ENCODE measurements around the gene FAM117A. TPM values are rescaled to one million over a fixed set of nuclear protein-coding genes. Genes with fewer than 3 reads are reported as not detected.

FAM117A gene
- total RNA-seq, 1 experiment from 2014 or later: 9.7 TPM

- no peaks in the 10 kb centered on the region for H3F3A ChIP-seq (ENCODE audit: low read length, unreplicated experiment)
- H3K4me1 ChIP-seq (ENCODE audit: insufficient read depth, low read length): peaks cover 17% of the 10 kb centered on the region
- no peak for TF ChIP-seq EZH2phosphoT487 (IDR thresholded peaks at IDR 0.05; ENCODE audit: borderline replicate concordance, low read length)
- 0 out of 2 replicates have a peak, but pooled peaks have one; percentile 15 for TF ChIP-seq CTCF (conservative IDR thresholded peaks at IDR 0.05; ENCODE audit: low read depth, low read length)
- no peak for TF ChIP-seq EZH2 (IDR thresholded peaks at IDR 0.05; ENCODE audit: low read length, unreplicated experiment)
- peaks cover 23% of the 10 kb centered on the region for H3K79me2 ChIP-seq (ENCODE audit: low read length)
- intact Hi-C loops (cut with micrococcal nuclease): loop anchor here (5.0 kb wide), 1 partner anchor 290 kb away; the partner anchor contains the start of gene DLX3
- POLR2A ChIA-PET (ENCODE audit: unreplicated experiment): interaction anchor here (1.5 kb wide), 1 partner anchor 81 kb away, joined by 3 read pairs; the partner anchor contains the start of gene KAT7
- H3K36me3 ChIP-seq (ENCODE audit: low read depth, low read length): peaks cover 33% of the 10 kb centered on the region
- no peaks in the 10 kb centered on the region for H3K9me2 ChIP-seq (replicated peaks; ENCODE audit: low read length)
- DNase-seq (no peak), ATAC-seq (peak; percentile 1)
- peak overlapping the region; percentile 94 for H3K9ac ChIP-seq (ENCODE audit: low read length)
- H4K20me1 ChIP-seq (ENCODE audit: low read length): no peaks in the 10 kb centered on the region
- H3K4me2 ChIP-seq (ENCODE audit: low read length): peak overlapping the region; percentile 92
- H2AFZ ChIP-seq (ENCODE audit: low read length): peak overlapping the region; percentile 84
- peak overlapping the region; percentile 80 for H3K27ac ChIP-seq (ENCODE audit: low read length)
- no TSS peak for BruUV-seq (replicated peaks)
- CTCF ChIA-PET: interaction anchor here (0.6 kb wide), 1 partner anchor 30 kb away, joined by 7 read pairs; no protein-coding TSS in a partner anchor
- H3K27me3 ChIP-seq (ENCODE audit: low read length): no peaks in the 10 kb centered on the region
- H3K9me3 ChIP-seq (ENCODE audit: low read length): no peaks in the 10 kb centered on the region
- H3K4me3 ChIP-seq (ENCODE audit: low read length): peak overlapping the region; percentile 86
Observed at GRCh38 chr17:49707246-49707607, 56.7 kb downstream of the FAM117A start.

- Histone ChIP-seq H3F3A (ENCODE audit: low read length, unreplicated experiment) (no peaks in the 10 kb centered on the region), H3K4me1 (ENCODE audit: insufficient read depth, low read length) (peaks cover 17% of the 10 kb centered on the region), H3K36me3 (ENCODE audit: low read depth, low read length) (peaks cover 51% of the 10 kb centered on the region), H2AFZ (ENCODE audit: low read length) (no peak overlapping the region), H3K27ac (ENCODE audit: low read length) (no peak overlapping the region), H3K79me2 (ENCODE audit: low read length) (peaks cover 23% of the 10 kb centered on the region), H3K27me3 (ENCODE audit: low read length) (no peaks in the 10 kb centered on the region), H3K9me3 (ENCODE audit: low read length) (no peaks in the 10 kb centered on the region), H4K20me1 (ENCODE audit: low read length) (no peaks in the 10 kb centered on the region), H3K9ac (ENCODE audit: low read length) (no peak overlapping the region), H3K4me3 (ENCODE audit: low read length) (no peak overlapping the region), H3K4me2 (ENCODE audit: low read length) (no peak overlapping the region), H3K9me2 (replicated peaks; ENCODE audit: low read length) (no peaks in the 10 kb centered on the region)
- intact Hi-C loops (cut with micrococcal nuclease): loop anchor here (5.0 kb wide), 1 partner anchor 292 kb away; the partner anchor contains the start of gene DLX3
- ChIA-PET CTCF (no interaction called here), POLR2A (ENCODE audit: unreplicated experiment) (no interaction called here)
- ATAC-seq: no peak
- TF ChIP-seq EZH2 (IDR thresholded peaks at IDR 0.05; ENCODE audit: low read length, unreplicated experiment): no peak
- TF ChIP-seq CTCF (conservative IDR thresholded peaks at IDR 0.05; ENCODE audit: low read depth, low read length): no peak
- TF ChIP-seq EZH2phosphoT487 (IDR thresholded peaks at IDR 0.05; ENCODE audit: borderline replicate concordance, low read length): no peak
- no TSS peak for BruUV-seq (replicated peaks)
- DNase-seq: no peak
Observed at GRCh38 chr17:49705254-49705653, 58.7 kb downstream of the FAM117A start.

- TF ChIP-seq EZH2 (IDR thresholded peaks at IDR 0.05; ENCODE audit: low read length, unreplicated experiment) (no peak), EZH2phosphoT487 (IDR thresholded peaks at IDR 0.05; ENCODE audit: borderline replicate concordance, low read length) (no peak), CTCF (conservative IDR thresholded peaks at IDR 0.05; ENCODE audit: low read depth, low read length) (peak; percentile 77)
- Histone ChIP-seq H3K27me3 (ENCODE audit: low read length) (no peaks in the 10 kb centered on the region), H3F3A (ENCODE audit: low read length, unreplicated experiment) (no peaks in the 10 kb centered on the region), H3K4me2 (ENCODE audit: low read length) (no peak overlapping the region), H3K27ac (ENCODE audit: low read length) (no peak overlapping the region), H3K9me3 (ENCODE audit: low read length) (no peaks in the 10 kb centered on the region), H4K20me1 (ENCODE audit: low read length) (no peaks in the 10 kb centered on the region), H2AFZ (ENCODE audit: low read length) (no peak overlapping the region), H3K9ac (ENCODE audit: low read length) (no peak overlapping the region), H3K36me3 (ENCODE audit: low read depth, low read length) (peaks cover 53% of the 10 kb centered on the region), H3K4me1 (ENCODE audit: insufficient read depth, low read length) (peaks cover 12% of the 10 kb centered on the region), H3K9me2 (replicated peaks; ENCODE audit: low read length) (no peaks in the 10 kb centered on the region), H3K79me2 (ENCODE audit: low read length) (peaks cover 23% of the 10 kb centered on the region), H3K4me3 (ENCODE audit: low read length) (no peak overlapping the region)
- DNase-seq: peak; percentile 61
- intact Hi-C loops (cut with micrococcal nuclease): no loop called here
- CTCF ChIA-PET: interaction anchor here (0.5 to 1.2 kb wide), 7 partner anchors 17 to 146 kb away, joined by 3 to 9 read pairs (median 4); no protein-coding TSS in a partner anchor
- POLR2A ChIA-PET (ENCODE audit: unreplicated experiment): interaction anchor here (0.6 kb wide), 1 partner anchor 130 kb away, joined by 4 read pairs; no protein-coding TSS in a partner anchor
- no TSS peak for BruUV-seq (replicated peaks)
- no peak for ATAC-seq
Observed at GRCh38 chr17:49703557-49704277, 60.2 kb downstream of the FAM117A start.

Measured in PC-3 (cell line).